HG03039 (cell line): ENCODE results near the gene LEF1.

Source experiments
- ATAC-seq: cut with Tn5 transposase; IDR thresholded peaks from one replicate; pipeline ENCODE4 v1.9.1; 2021; ENCODE audit warnings: mild to moderate bottlenecking, moderate library complexity; ENCODE audit not compliant: unreplicated experiment

Gene LEF1

GRCh38 chr4:108180513-108180912 lies 11.8 kb upstream of the LEF1 start:
- ATAC-seq = no peak

GRCh38 chr4:108175966-108176365 lies 7.2 kb upstream of the LEF1 start:
- no peak for ATAC-seq

GRCh38 chr4:108174856-108175255 lies 6.1 kb upstream of the LEF1 start:
- ATAC-seq = no peak

- no peak for ATAC-seq
These were observed 4.9 kb upstream of the LEF1 start for GRCh38 chr4:108173599-108174057.

GRCh38 chr4:108172753-108173598 lies 4.2 kb upstream of the LEF1 start:
- no peak for ATAC-seq

GRCh38 chr4:108172231-108172752 lies 3.6 kb upstream of the LEF1 start:
- ATAC-seq = no peak

GRCh38 chr4:108171339-108172230 lies 2.9 kb upstream of the LEF1 start:
- no peak for ATAC-seq

GRCh38 chr4:108170631-108171338 lies 2.1 kb upstream of the LEF1 start:
- ATAC-seq = no peak

GRCh38 chr4:108169664-108170063 lies 932 bp upstream of the LEF1 start:
- no peak for ATAC-seq

GRCh38 chr4:108168160-108168670 lies 517 bp downstream of the LEF1 start:
- ATAC-seq = no peak

GRCh38 chr4:108166441-108167315 lies 2.1 kb downstream of the LEF1 start:
- ATAC-seq = no peak

GRCh38 chr4:108166038-108166437 lies 2.7 kb downstream of the LEF1 start:
- no peak for ATAC-seq

- ATAC-seq = no peak
These were observed 3.1 kb downstream of the LEF1 start for GRCh38 chr4:108165586-108165985.

- ATAC-seq = no peak
These were observed 5.4 kb downstream of the LEF1 start for GRCh38 chr4:108163351-108163750.

- no peak for ATAC-seq
These were observed 7.9 kb downstream of the LEF1 start for GRCh38 chr4:108160741-108161352.

GRCh38 chr4:108159845-108160244 lies 8.9 kb downstream of the LEF1 start:
- no peak for ATAC-seq

GRCh38 chr4:108157655-108158054 lies 11.1 kb downstream of the LEF1 start:
- ATAC-seq = no peak

- no peak for ATAC-seq
These were observed 12.3 kb downstream of the LEF1 start for GRCh38 chr4:108156391-108156790.

GRCh38 chr4:108155373-108155772 lies 13.4 kb downstream of the LEF1 start:
- ATAC-seq = peak; percentile 72
